Activated CD4-positive, alpha-beta T cell treated with anti-CD3 and anti-CD28 coated beads, Interleukin-2, Interleukin-4, amounts not matched to agents 100 ng/mL and 50 ng/mL, durations not matched to agents 16 hours and 8 hours (primary cell): ENCODE measurements around the gene PDZD8.
"Not testable (repeated sequence)": the region's sequence is repeated elsewhere in the genome, so short reads cannot be mapped to it uniquely, and the experiment has no call there.

ENCODE experiments used
- DNase-seq: peaks from one replicate; pipeline ENCODE4 v3.0.0-alpha.2; 2020; ENCODE audit warnings: low spot score

The PDZD8 gene

GRCh38 chr10:117294039-117294645 lies 81.1 kb downstream of the PDZD8 start:
- no peak for DNase-seq

GRCh38 chr10:117290872-117291271 lies 84.4 kb downstream of the PDZD8 start:
- DNase-seq = not testable (repeated sequence)

- no peak for DNase-seq
Measured at GRCh38 chr10:117284716-117285494, 90.3 kb downstream of the PDZD8 start.

- DNase-seq = no peak
Measured at GRCh38 chr10:117277675-117278074, 97.6 kb downstream of the PDZD8 start.

GRCh38 chr10:117275121-117275520 lies 100.1 kb downstream of the PDZD8 start:
- no peak for DNase-seq

- no peak for DNase-seq
Measured at GRCh38 chr10:117274509-117274908, 100.7 kb downstream of the PDZD8 start.

GRCh38 chr10:117273980-117274379 lies 101.3 kb downstream of the PDZD8 start:
- no peak for DNase-seq

GRCh38 chr10:117272195-117273076 lies 102.8 kb downstream of the PDZD8 start:
- DNase-seq = no peak

GRCh38 chr10:117271427-117271826 lies 103.8 kb downstream of the PDZD8 start:
- DNase-seq = no peak

GRCh38 chr10:117268907-117269306 lies 106.3 kb downstream of the PDZD8 start:
- no peak for DNase-seq

- DNase-seq = no peak
Measured at GRCh38 chr10:117268258-117268657, 107.0 kb downstream of the PDZD8 start.

- DNase-seq = no peak
Measured at GRCh38 chr10:117266812-117267211, 108.4 kb downstream of the PDZD8 start.

GRCh38 chr10:117266400-117266799 lies 108.8 kb downstream of the PDZD8 start:
- no peak for DNase-seq

- DNase-seq = no peak
Measured at GRCh38 chr10:117264782-117265181, 110.5 kb downstream of the PDZD8 start.

GRCh38 chr10:117262903-117263293 lies 112.3 kb downstream of the PDZD8 start:
- DNase-seq = no peak

- DNase-seq = no peak
Measured at GRCh38 chr10:117262291-117262902, 112.8 kb downstream of the PDZD8 start.

GRCh38 chr10:117261501-117261900 lies 113.7 kb downstream of the PDZD8 start:
- DNase-seq = no peak

- no peak for DNase-seq
Measured at GRCh38 chr10:117260084-117260483, 115.2 kb downstream of the PDZD8 start.

- DNase-seq = no peak
Measured at GRCh38 chr10:117259279-117259678, 116.0 kb downstream of the PDZD8 start.

- no peak for DNase-seq
Measured at GRCh38 chr10:117257721-117258120, 117.5 kb downstream of the PDZD8 start.

GRCh38 chr10:117256910-117257309 lies 118.3 kb downstream of the PDZD8 start:
- DNase-seq = no peak

- DNase-seq = no peak
Measured at GRCh38 chr10:117255835-117256460, 119.3 kb downstream of the PDZD8 start.
